Activated naive CD4-positive, alpha-beta T cell treated with anti-CD3 and anti-CD28 coated beads, Interleukin-2, amount 50 U/mL, for 24 hours (primary cell): Measurements from ENCODE around the gene TNPO2.

Experiments used
- H3K27ac Mint-ChIP-seq: one replicate; pipeline ENCODE4 v1.8.0; 2021; ENCODE audit warnings: mild to moderate bottlenecking, mixed read lengths
- H3K27me3 Mint-ChIP-seq: one replicate; pipeline ENCODE4 v1.8.0; 2021; ENCODE audit warnings: mixed read lengths
- H3K36me3 Mint-ChIP-seq: one replicate; pipeline ENCODE4 v1.8.0; 2021; ENCODE audit warnings: mixed read lengths
- H3K4me1 Mint-ChIP-seq: one replicate; pipeline ENCODE4 v1.8.0; 2021; ENCODE audit warnings: mixed read lengths
- H3K4me3 Mint-ChIP-seq: one replicate; pipeline ENCODE4 v1.8.0; 2021; ENCODE audit warnings: mild to moderate bottlenecking, mixed read lengths
- H3K9me3 Mint-ChIP-seq: one replicate; pipeline ENCODE4 v1.8.0; 2021; ENCODE audit warnings: mixed read lengths

The TNPO2 gene

DNA sequence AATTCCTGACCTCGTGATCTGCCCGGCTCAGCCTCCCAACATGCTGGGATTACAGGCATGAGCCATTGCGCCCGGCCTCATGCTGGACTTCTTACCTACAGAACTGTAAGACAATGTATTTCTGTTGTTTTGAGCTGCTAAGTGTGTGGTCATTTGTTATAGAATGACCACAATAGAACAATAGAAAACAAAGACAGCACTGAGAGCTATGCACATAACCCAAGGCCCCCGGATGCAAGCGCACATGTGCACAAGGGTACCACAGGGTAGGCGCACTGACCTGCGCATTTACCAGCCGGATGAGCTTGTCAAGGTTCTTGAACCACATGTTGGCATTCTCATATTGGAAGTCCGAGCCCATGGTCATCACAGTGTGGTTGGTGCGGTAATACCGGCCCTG lies 62.8 kb downstream of the TNPO2 start:
- Mint-ChIP-seq H3K27me3 (no peaks in the 10 kb centered on the region), H3K36me3 (peaks cover 7% of the 10 kb centered on the region), H3K4me1 (peaks cover 19% of the 10 kb centered on the region), H3K4me3 (no peak overlapping the region), H3K9me3 (no peaks in the 10 kb centered on the region), H3K27ac (no peak overlapping the region)

DNA sequence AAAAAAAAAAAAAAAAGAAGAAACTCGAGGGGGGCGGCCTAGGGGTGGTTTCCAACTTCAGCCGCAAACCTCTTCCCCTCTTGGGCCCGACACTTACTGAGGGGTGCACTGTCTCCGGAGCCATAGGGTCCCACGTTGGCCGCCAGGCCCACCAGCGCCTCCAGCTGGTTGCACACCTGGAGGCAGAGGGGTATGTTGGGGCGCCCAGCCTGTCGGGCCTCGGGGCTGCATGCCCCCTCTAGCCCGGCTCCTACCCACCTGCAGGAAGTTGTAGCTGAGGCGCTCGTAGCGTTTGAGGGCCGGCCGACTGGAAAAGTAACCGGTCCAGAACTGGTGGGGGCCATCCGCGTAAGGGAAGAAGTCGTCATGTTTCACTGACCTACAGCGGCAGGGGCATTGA lies 65.8 kb downstream of the TNPO2 start:
- Mint-ChIP-seq H3K4me3 (no peak overlapping the region), H3K27me3 (no peaks in the 10 kb centered on the region), H3K27ac (no peak overlapping the region), H3K36me3 (peaks cover 13% of the 10 kb centered on the region), H3K4me1 (no peaks in the 10 kb centered on the region), H3K9me3 (no peaks in the 10 kb centered on the region)

DNA sequence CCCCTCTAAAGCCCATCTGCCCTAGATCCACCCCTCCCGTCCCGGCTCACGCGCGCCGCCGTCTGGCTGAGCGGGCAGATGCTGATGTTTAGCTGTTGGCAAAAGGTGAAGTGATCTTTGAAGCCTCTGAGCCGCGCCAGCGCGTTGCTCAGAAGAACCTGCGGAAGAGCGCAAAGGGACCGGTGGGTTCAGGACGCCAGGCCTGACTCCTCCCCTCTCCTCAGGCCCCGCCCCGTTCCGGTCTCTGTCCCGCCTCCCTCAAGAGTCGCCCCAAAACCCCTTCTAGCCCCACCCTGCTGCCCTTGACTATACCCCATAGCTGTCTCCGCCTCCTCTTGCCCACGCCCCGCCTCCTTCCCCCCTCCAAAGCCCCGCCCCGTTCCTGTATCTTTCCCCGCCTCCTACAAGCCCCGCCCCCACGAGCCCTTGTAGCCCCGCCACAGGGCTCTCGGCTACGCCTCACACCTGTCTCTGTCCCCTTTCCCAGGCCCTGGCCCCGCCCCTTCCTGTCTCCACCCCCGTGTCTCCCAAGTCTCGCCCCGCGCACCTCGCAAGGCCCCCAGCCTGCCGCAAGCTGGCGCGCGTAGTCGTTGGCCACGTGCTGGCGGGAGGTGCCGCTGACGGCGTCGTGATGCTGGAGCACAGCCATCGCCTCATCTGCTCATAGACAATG lies 66.7 kb downstream of the TNPO2 start:
- no peaks in the 10 kb centered on the region for H3K4me1 Mint-ChIP-seq

DNA sequence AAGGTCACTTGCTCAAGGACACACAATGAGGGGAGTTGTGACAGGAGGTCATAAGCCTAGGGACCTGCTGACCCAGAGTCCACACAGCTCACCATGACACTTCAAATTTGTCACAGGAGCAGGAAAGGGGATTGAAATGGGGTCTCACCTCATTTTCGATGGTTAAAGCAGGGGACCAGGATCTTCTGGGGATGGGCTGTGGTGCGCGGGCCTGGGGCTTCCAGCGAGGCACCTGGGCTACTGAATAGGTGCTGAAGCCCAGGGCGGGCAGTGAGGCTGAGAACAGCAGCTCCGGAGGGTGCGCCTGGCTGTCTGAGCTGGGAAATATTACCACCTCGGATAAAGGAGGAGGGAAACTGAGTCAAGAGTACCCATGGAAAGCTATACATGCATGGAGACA lies 68.2 kb downstream of the TNPO2 start:
- H3K36me3 Mint-ChIP-seq, result peaks cover 14% of the 10 kb centered on the region
- no peaks in the 10 kb centered on the region for H3K9me3 Mint-ChIP-seq
- H3K4me3 Mint-ChIP-seq, result no peak overlapping the region
- no peaks in the 10 kb centered on the region for H3K27me3 Mint-ChIP-seq
- H3K4me1 Mint-ChIP-seq, result no peaks in the 10 kb centered on the region
- no peak overlapping the region for H3K27ac Mint-ChIP-seq

More for the DNA sequence above, 66.7 kb downstream of the TNPO2 start:
- peaks cover 12% of the 10 kb centered on the region for H3K36me3 Mint-ChIP-seq
- H3K9me3 Mint-ChIP-seq, result no peaks in the 10 kb centered on the region
- H3K4me3 Mint-ChIP-seq, result no peak overlapping the region
- H3K27ac Mint-ChIP-seq, result no peak overlapping the region
- H3K27me3 Mint-ChIP-seq, result no peaks in the 10 kb centered on the region

DNA sequence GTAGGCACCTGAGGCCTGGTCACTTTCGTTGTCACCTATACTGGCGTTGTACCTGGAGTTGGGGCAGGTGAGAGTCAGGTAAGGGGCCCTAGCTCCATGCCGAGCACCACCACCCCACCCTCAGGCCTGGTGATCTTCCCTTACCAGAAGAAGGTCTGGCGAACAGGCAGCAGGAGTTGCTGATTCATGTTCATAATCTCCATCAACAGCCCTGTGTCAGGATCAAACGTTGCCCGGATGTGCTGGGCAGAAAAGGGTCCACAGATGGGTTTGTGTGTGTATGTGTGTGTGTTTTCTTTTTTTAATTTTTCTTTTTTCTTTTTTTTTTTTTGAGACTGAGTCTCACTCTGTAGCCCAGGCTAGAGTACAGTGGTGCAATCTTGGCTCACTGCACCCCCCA lies 71.5 kb downstream of the TNPO2 start:
- no peaks in the 10 kb centered on the region for H3K27me3 Mint-ChIP-seq
- no peak overlapping the region for H3K4me3 Mint-ChIP-seq
- H3K9me3 Mint-ChIP-seq, result no peaks in the 10 kb centered on the region
- peaks cover 9% of the 10 kb centered on the region for H3K36me3 Mint-ChIP-seq
- no peak overlapping the region for H3K27ac Mint-ChIP-seq
- H3K4me1 Mint-ChIP-seq, result no peaks in the 10 kb centered on the region

DNA sequence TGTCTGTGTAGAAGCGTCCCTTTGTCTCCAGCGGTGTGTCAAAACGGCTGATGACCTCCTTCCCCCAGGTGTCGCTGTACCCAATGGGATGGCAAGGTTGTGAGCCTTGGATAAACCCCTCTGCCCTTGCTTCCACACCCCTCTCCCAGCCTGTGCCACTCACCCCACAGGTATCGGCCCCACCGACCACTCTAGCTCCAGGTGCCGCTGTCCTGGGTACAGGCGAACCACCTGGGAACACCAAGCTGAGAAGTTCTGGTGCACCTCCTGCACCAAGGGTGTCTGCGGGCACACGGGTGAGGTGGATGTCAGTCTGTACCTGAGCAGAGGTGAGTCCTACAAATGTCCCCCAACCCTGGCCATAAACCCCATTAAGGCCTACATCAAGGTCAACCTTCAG lies 73.8 kb downstream of the TNPO2 start:
- Mint-ChIP-seq H3K4me1 (no peaks in the 10 kb centered on the region), H3K9me3 (no peaks in the 10 kb centered on the region), H3K27me3 (no peaks in the 10 kb centered on the region), H3K27ac (no peak overlapping the region), H3K4me3 (no peak overlapping the region), H3K36me3 (peaks cover 2% of the 10 kb centered on the region)
